ENCODE results near the gene MYCL. TPM values are rescaled to one million over a fixed set of nuclear protein-coding genes. Genes with fewer than 3 reads are reported as not detected.

The MYCL gene
- total and polyA plus RNA-seq, 2 of the 13 experiments (the other 11 are each of a cell fraction or from before 2014, with no cell fraction given) = 0.31 to 1.7 TPM

GRCh38 chr1:39925721-39926342 is 24.1 kb upstream of the MYCL start:
- H3K4me3 ChIP-seq (replicated peaks in 1 of 3; ENCODE audit: insufficient read depth in 1 of 3, low read depth in 2 of 3, low read length in 3 of 3) = no peak overlapping the region
- no peaks in the 10 kb centered on the region for H3K36me3 ChIP-seq (replicated peaks in 1 of 2; ENCODE audit: control insufficient read depth in 1 of 2, insufficient read depth in 2 of 2, low read length in 2 of 2)
- intact Hi-C loops (cut with micrococcal nuclease; ENCODE audit: unreplicated experiment) (no loop called here), in situ Hi-C loops (cut with HindIII; ENCODE audit: extremely low pct_ligation_motif_present, low pct_unique_long_range_greater_than_20kb) (loop anchor here (10.0 kb wide), 1 partner anchor 109 kb away; no protein-coding TSS in a partner anchor)
- no peaks in the 10 kb centered on the region for H3K79me2 ChIP-seq (ENCODE audit: insufficient read depth, low read length)
- no peaks in the 10 kb centered on the region for H3K9me3 ChIP-seq (ENCODE audit: low read length)
- no peak overlapping the region for H3K9ac ChIP-seq (ENCODE audit: insufficient read depth, low read depth, low read length)
- H2AFZ ChIP-seq (ENCODE audit: low read length) = no peak overlapping the region
- peaks cover 16% of the 10 kb centered on the region for H3K4me1 ChIP-seq (ENCODE audit: insufficient read depth, low read length)
- H3K27ac ChIP-seq (ENCODE audit: extremely low read length, insufficient read depth, low read length) = no peak overlapping the region
- CTCF ChIA-PET (ENCODE audit: low intra/inter-chr PET ratio, low total read pairs) = no interaction called here
- ATAC-seq = no peak
- 29% methylated on average over 2 of the region's 2 CpGs for WGBS (ENCODE audit: low lambda C conversion rate)
- POLR2A ChIA-PET = interaction anchor here (0.6 to 1.9 kb wide), 2 partner anchors 9 to 119 kb away, joined by 3 to 5 read pairs; no protein-coding TSS in a partner anchor
- H4K20me1 ChIP-seq (ENCODE audit: insufficient read depth, low read length) = no peaks in the 10 kb centered on the region
- H3K4me2 ChIP-seq (ENCODE audit: low read depth, low read length) = no peak overlapping the region; the same call in 1 of the 2 replicates
- no peak for DNase-seq (ENCODE audit: low spot score)
- H3K27me3 ChIP-seq (ENCODE audit: control insufficient read depth in 1 of 2, insufficient read depth in 2 of 2, low read length in 2 of 2) = peaks cover 3 to 10% of the 10 kb centered on the region in 2 experiments; a peak in 4 of 5 replicates
- BruUV-seq (replicated peaks) = no TSS peak
- no peak for FAIRE-seq
- TF ChIP-seq GATAD2A (CRISPR knock-in tag; IDR thresholded peaks at IDR 0.05) (no peak), SSRP1 (CRISPR knock-in tag; IDR thresholded peaks at IDR 0.05) (no peak), ZFX (CRISPR knock-in tag; IDR thresholded peaks at IDR 0.05; ENCODE audit: low read depth) (no peak), HHEX (CRISPR knock-in tag; IDR thresholded peaks at IDR 0.05) (no peak), ZNF703 (CRISPR knock-in tag; IDR thresholded peaks at IDR 0.05; ENCODE audit: borderline replicate concordance) (no peak), ZUFSP (CRISPR knock-in tag; IDR thresholded peaks at IDR 0.05; ENCODE audit: borderline replicate concordance) (no peak), TMF1 (CRISPR knock-in tag; IDR thresholded peaks at IDR 0.05; ENCODE audit: low read depth) (no peak), GABPA (IDR thresholded peaks at IDR 0.05; ENCODE audit: low read depth, low read length) (no peak), GABPA (CRISPR knock-in tag; IDR thresholded peaks at IDR 0.05; ENCODE audit: low read depth) (no peak), MTA1 (CRISPR knock-in tag; IDR thresholded peaks at IDR 0.05; ENCODE audit: borderline replicate concordance) (no peak), GZF1 (CRISPR knock-in tag; IDR thresholded peaks at IDR 0.05) (no peak), ONECUT2 (CRISPR knock-in tag; IDR thresholded peaks at IDR 0.05) (no peak), HOMEZ (CRISPR knock-in tag; IDR thresholded peaks at IDR 0.05; ENCODE audit: low read depth) (no peak), MAZ (IDR thresholded peaks at IDR 0.05; ENCODE audit: borderline replicate concordance, low read depth, low read length) (no peak), MAZ (CRISPR knock-in tag; IDR thresholded peaks at IDR 0.05; ENCODE audit: low read depth) (no peak), ZNF512B (CRISPR knock-in tag; IDR thresholded peaks at IDR 0.05; ENCODE audit: borderline replicate concordance) (no peak), SNAPC5 (CRISPR knock-in tag; IDR thresholded peaks at IDR 0.05; ENCODE audit: borderline replicate concordance) (no peak), ZNF138 (CRISPR knock-in tag; IDR thresholded peaks at IDR 0.05; ENCODE audit: low read depth) (no peak), PCBP1 (IDR thresholded peaks at IDR 0.05; ENCODE audit: borderline replicate concordance, low read depth, low read length) (no peak), REL (CRISPR knock-in tag; conservative IDR thresholded peaks at IDR 0.05) (no peak)
